NK-92 (cell line): ENCODE results near the gene UBE2D3.

Source experiments
- DNase-seq: peaks from one replicate; lab custom pipeline; 2025; ENCODE audit not compliant: unreplicated experiment; lab: John Stamatoyannopoulos, UW

Gene UBE2D3

DNA sequence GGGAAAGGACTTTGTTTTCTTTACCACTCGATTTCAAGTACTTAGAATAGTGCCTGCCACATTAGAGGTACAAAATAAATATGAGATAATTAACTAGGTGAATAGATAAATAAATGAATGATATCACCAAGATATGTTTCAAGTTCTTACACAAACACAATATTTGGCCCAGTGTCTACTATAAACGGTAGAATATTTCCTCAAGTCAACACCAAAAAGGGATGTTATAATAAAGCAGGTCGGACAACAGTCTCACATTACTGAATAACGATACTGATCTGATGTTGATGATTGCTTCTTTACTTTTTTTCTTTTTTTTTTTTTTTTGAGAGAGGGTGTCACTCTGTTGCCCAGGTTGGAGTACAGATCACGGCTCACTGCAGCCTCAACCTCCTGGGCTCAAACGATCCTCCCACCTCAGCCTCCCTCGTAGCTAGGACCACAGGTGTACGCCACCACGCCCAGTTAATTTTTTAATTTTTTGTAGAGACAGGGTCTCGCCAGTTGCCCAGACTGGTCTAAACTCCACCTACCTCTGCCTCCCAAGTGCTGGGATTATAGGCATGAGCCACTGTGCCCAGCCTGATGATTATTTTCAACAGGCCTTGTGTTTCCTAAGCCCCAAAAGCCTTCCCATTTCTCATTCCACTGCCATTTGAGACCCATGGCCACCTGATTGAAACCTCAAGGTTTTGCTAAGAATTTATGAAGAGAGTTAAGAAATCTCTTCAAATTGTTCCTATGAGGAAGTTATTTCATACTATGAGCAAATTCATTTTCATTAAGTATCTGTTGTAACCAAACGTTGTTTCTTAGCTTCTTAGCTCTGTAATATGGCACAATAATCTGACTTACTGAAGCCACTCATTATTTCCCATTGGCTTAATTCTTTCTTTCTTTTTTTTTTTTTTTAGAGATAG lies 68.8 kb downstream of the UBE2D3 start:
- DNase-seq, result no peak

DNA sequence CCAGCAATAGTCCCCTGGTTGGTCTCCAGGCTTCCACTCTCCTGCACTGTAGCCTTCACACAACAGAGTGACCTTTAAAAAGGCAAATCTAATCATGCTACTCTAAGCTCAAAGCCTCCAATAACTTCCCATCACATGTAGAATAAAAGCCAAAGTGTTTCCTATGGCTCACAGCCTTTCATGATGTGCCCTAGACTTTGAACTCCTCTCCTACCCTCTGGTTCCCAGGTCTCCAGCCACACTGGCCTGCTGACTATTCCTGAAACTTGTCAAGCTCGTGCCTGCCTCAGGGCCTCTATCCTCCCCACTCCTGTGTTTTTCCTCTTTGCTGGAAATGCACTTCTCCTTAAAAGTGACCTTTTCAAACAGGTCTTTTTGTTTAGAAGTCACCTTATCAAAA lies 69.7 kb downstream of the UBE2D3 start:
- DNase-seq, result no peak

DNA sequence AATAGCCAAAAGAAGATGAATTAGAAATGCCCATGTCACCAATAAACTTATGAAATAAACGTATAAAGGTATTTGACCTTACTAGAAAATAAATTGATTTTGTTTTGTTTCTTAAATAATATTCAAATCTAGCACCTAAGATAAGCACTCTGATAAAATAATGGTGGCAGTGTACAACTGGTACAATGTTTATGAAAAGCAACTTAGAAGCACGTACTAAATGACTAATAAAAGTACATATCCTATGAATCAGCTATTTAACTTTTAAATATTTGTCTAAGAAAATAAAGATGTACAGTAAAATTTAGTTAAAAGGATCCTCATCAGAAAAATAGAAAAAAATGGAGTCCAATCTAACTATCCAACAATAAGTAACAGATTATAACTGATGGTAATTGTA lies 73.3 kb downstream of the UBE2D3 start:
- DNase-seq, result no peak

DNA sequence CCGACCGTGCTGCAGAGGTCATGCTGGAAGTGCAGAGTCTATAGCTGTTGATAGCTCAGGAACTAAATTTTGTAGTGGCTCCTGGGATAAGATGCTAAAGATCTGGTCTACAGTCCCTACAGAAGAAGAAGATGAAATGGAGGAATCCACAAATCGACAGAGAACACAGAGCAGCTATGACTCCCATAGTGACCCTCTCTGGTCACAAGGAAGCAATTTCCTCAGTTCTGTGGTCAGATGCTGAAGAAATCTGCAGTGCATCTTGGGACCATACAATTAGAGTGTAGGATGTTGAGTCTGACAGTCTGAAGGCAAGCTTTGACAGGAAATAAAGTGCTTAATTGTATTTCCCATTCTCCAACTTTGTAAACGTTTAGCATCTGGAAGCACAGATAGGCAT lies 75.4 kb downstream of the UBE2D3 start:
- DNase-seq, result no peak
